CD14-positive monocyte (primary cell): ENCODE results near the gene FMO4. TPM values are rescaled to one million over a fixed set of nuclear protein-coding genes. Genes with fewer than 3 reads are reported as not detected.

Experiments
- DNase-seq, 3 donors: peaks; one replicate each; pipeline ENCODE4 v3.0.0-alpha.2; 2011 to 2022
- H2AFZ ChIP-seq: 2 replicates; pipeline ENCODE4 v1.6.0; 2012; ENCODE audit warnings: mild to moderate bottlenecking, low read depth, low read length, inconsistent platforms; ENCODE audit not compliant: insufficient read depth, poor library complexity, severe bottlenecking
- H3K27ac ChIP-seq, 2 donors: 1 replicate in 1 of 2; 2 replicates in 1 of 2; pipeline ENCODE4 v1.5.1; 2012 to 2013; ENCODE audit warnings: low read length in 2 of 2, control low read depth in 1 of 2, inconsistent platforms in 1 of 2, low read depth in 1 of 2, mild to moderate bottlenecking in 1 of 2
- H3K27me3 ChIP-seq, 2 donors: one replicate each; pipeline versions ENCODE4 v1.6.0 to v1.6.1; 2011 to 2013; ENCODE audit warnings: low read length in 2 of 2; ENCODE audit not compliant: control insufficient read depth in 2 of 2, insufficient read depth in 2 of 2
- H3K36me3 ChIP-seq, 2 donors: replicated peaks in 1 of 2; 1 replicate in 1 of 2; 2 replicates in 1 of 2; pipeline versions ENCODE4 v1.5.1 to v1.6.1; 2012 to 2013; ENCODE audit warnings: low read length in 2 of 2, control low read depth in 1 of 2, inconsistent platforms in 1 of 2, mild to moderate bottlenecking in 1 of 2; ENCODE audit not compliant: insufficient read depth in 2 of 2, control insufficient read depth in 1 of 2
- H3K4me1 ChIP-seq, 2 donors: 1 replicate in 1 of 2; 2 replicates in 1 of 2; pipeline versions ENCODE4 v1.5.1 to v1.6.1; 2012 to 2013; ENCODE audit warnings: low read length in 2 of 2, control low read depth in 1 of 2, inconsistent platforms in 1 of 2, mild to moderate bottlenecking in 1 of 2, moderate library complexity in 1 of 2; ENCODE audit not compliant: insufficient read depth in 2 of 2, control insufficient read depth in 1 of 2
- H3K4me2 ChIP-seq: replicated peaks from 2 replicates; pipeline ENCODE3; 2012; ENCODE audit warnings: low read length, moderate library complexity, mild to moderate bottlenecking; ENCODE audit not compliant: poor library complexity, severe bottlenecking; ENCODE audit errors: extremely low read depth
- H3K4me3 ChIP-seq, 3 experiments: fragments of 200-600 bp in 1 of 3; sonication (generic) in 1 of 3; replicated peaks in 1 of 3; 1 replicate in 2 of 3; 2 replicates in 1 of 3; pipeline ENCODE4 v1.5.1; 2011 to 2013; ENCODE audit warnings: low read length in 3 of 3, mild to moderate bottlenecking in 3 of 3, control low read depth in 2 of 3, low read depth in 2 of 3, inconsistent platforms in 1 of 3, moderate library complexity in 1 of 3
- H3K79me2 ChIP-seq: 2 replicates; pipeline ENCODE4 v1.6.0; 2012; ENCODE audit warnings: mild to moderate bottlenecking, control low read depth, inconsistent platforms, low read length, moderate library complexity; ENCODE audit not compliant: insufficient read depth
- H3K9ac ChIP-seq: 2 replicates; pipeline ENCODE4 v1.6.0; 2017; ENCODE audit warnings: low read length, mild to moderate bottlenecking; ENCODE audit not compliant: insufficient read depth, poor library complexity, severe bottlenecking
- H3K9me3 ChIP-seq, 2 donors: replicated peaks in 1 of 2; 1 replicate in 1 of 2; 2 replicates in 1 of 2; pipeline versions ENCODE4 v1.5.1 to v1.6.1; 2012 to 2013; ENCODE audit warnings: low read length in 2 of 2, control low read depth in 1 of 2; ENCODE audit not compliant: control insufficient read depth in 1 of 2, insufficient read depth in 1 of 2
- H4K20me1 ChIP-seq: 2 replicates; pipeline ENCODE4 v1.6.0; 2012; ENCODE audit warnings: mild to moderate bottlenecking, low read length, control low read depth, moderate library complexity; ENCODE audit not compliant: insufficient read depth
- H3K27ac Mint-ChIP-seq, 7 donors: one replicate each; pipeline ENCODE4 v1.8.0; 2020; ENCODE audit warnings: mild to moderate bottlenecking in 7 of 7, mixed read lengths in 7 of 7, moderate library complexity in 6 of 7, inconsistent platforms in 2 of 7
- H3K27me3 Mint-ChIP-seq, 3 donors: one replicate each; pipeline ENCODE4 v1.8.0; 2021 to 2022; ENCODE audit warnings: low read depth in 3 of 3, mild to moderate bottlenecking in 3 of 3, mixed read lengths in 3 of 3, moderate library complexity in 3 of 3, inconsistent platforms in 1 of 3
- H3K36me3 Mint-ChIP-seq, 2 donors: one replicate each; pipeline ENCODE4 v1.8.0; 2020; ENCODE audit warnings: mixed read lengths in 2 of 2, inconsistent platforms in 1 of 2, mild to moderate bottlenecking in 1 of 2
- H3K4me1 Mint-ChIP-seq: one replicate; pipeline ENCODE4 v1.8.0; 2020; ENCODE audit warnings: mild to moderate bottlenecking, mixed read lengths
- H3K4me3 Mint-ChIP-seq, 2 donors: one replicate each; pipeline ENCODE4 v1.8.0; 2020; ENCODE audit warnings: mild to moderate bottlenecking in 2 of 2, mixed read lengths in 2 of 2, moderate library complexity in 1 of 2
- H3K9me3 Mint-ChIP-seq, 7 donors: one replicate each; pipeline ENCODE4 v1.8.0; 2020 to 2022; ENCODE audit warnings: mixed read lengths in 7 of 7, mild to moderate bottlenecking in 6 of 7, moderate library complexity in 6 of 7, inconsistent platforms in 2 of 7
- CTCF ChIP-seq: fragments of 200-600 bp; IDR thresholded peaks from one replicate; pipeline ENCODE4 v1.8.0; 2022; ENCODE audit warnings: antibody characterized with exemption, mild to moderate bottlenecking
- WGBS: methylation state at CpG from one replicate; pipeline ENCODE4 v1.1.5; 2013; ENCODE audit warnings: missing lambda C conversion rate; ENCODE audit not compliant: insufficient coverage; 5-methylcytosine and 5-hydroxymethylcytosine counted together
- intact Hi-C, 2 donors: fragments of 100-400 bp; cut with micrococcal nuclease; formaldehyde crosslinking; loops; one replicate each; pipeline versions ENCODE4 v1.15.0 to v1.15.1; 2023
- polyA plus RNA-seq, 3 donors: library from polyadenylated mRNA; depleted of rRNA in 1 of 3; unstranded in 2 of 3; stranded (reverse) in 1 of 3; fragments of 300-500 nt in 2 of 3; fragments of >200 nt in 1 of 3; fragmentation: Illumina TruSeq in 2 of 3; gene quantifications; 1 replicate in 2 of 3; 2 replicates in 1 of 3; pipeline ENCODE4 v1.2.3, GENCODE V29; 2012 to 2021

Gene FMO4
- polyA plus RNA-seq, 3 donors, result 1.3 to 1.9 (median 1.6) TPM

DNA sequence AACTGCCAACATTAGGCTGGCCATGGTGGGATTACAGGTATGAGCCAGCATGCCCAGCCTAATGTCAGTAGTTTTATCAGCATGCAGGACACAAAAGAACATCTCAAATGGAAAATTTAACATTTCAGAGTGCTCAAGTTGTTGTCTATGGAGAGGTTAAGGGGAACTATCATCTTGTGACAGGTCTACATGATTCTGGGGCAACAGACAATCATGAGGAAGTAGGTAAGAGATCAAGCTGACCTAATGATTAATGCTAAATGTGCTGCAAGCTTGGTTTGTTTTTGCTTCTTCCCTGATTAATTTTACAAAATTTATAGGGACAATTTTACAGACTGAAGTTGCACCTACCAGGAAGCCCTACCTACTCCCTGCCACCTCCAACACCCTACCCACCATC is 36.6 kb downstream of the FMO4 start:
- Histone ChIP-seq H4K20me1 (no peaks in the 10 kb centered on the region), H3K79me2 (no peaks in the 10 kb centered on the region), H3K27ac (no peak overlapping the region), H3K27me3 (no peaks in the 10 kb centered on the region), H3K36me3 (no peaks in the 10 kb centered on the region), H3K4me1 (no peaks in the 10 kb centered on the region), H2AFZ (no peak overlapping the region), H3K9me3 (peaks cover 0 to 4% of the 10 kb centered on the region in 2 donors), H3K4me3 (no peak overlapping the region), H3K9ac (no peak overlapping the region), H3K4me2 (no peak overlapping the region)
- H3K9me3 Mint-ChIP-seq, result peaks cover 0 to 22% (median 5%) of the 10 kb centered on the region in 7 donors
- no peaks in the 10 kb centered on the region for H3K36me3 Mint-ChIP-seq
- H3K27ac Mint-ChIP-seq, result peak overlapping the region in 1 of 7 donors; percentile 13
- DNase-seq, result no peak
- H3K4me3 Mint-ChIP-seq, result no peak overlapping the region
- H3K27me3 Mint-ChIP-seq, result peaks cover 0 to 2% (median 0%) of the 10 kb centered on the region in 3 donors
- no peak for TF ChIP-seq CTCF
- intact Hi-C loops, result no loop called here
- peaks cover 4% of the 10 kb centered on the region for H3K4me1 Mint-ChIP-seq

- H4K20me1 ChIP-seq, result no peaks in the 10 kb centered on the region
- H3K4me3 ChIP-seq, result no peak overlapping the region
- intact Hi-C loops, result no loop called here
- H3K9me3 ChIP-seq, result no peaks in the 10 kb centered on the region
- Mint-ChIP-seq H3K27ac (no peak overlapping the region), H3K4me1 (peaks cover 4% of the 10 kb centered on the region), H3K27me3 (peaks cover 0 to 2% (median 0%) of the 10 kb centered on the region in 3 donors), H3K36me3 (no peaks in the 10 kb centered on the region), H3K9me3 (peaks cover 0 to 14% (median 2%) of the 10 kb centered on the region in 7 donors), H3K4me3 (no peak overlapping the region)
- H3K4me2 ChIP-seq, result no peak overlapping the region
- 100% methylated on average over 1 of the region's 3 CpGs for WGBS
- DNase-seq, result no peak
- H3K79me2 ChIP-seq, result no peaks in the 10 kb centered on the region
- H3K9ac ChIP-seq, result no peak overlapping the region
- H3K4me1 ChIP-seq, result no peaks in the 10 kb centered on the region
- H3K27ac ChIP-seq, result no peak overlapping the region
- no peak for TF ChIP-seq CTCF
- no peak overlapping the region for H2AFZ ChIP-seq
- H3K27me3 ChIP-seq, result no peaks in the 10 kb centered on the region
- H3K36me3 ChIP-seq, result no peaks in the 10 kb centered on the region
Observed at GRCh38 chr1:171351961-171352360, 38.0 kb downstream of the FMO4 start.
